OCI-LY7 (cell line): ENCODE results near the gene DAZAP1. TPM values are rescaled to one million over a fixed set of nuclear protein-coding genes. Genes with fewer than 3 reads are reported as not detected.
A peak's percentile ranks its signal among the peaks of the same experiment; 100 is the strongest.

ENCODE experiments used
- BruUV-seq: library from RNA; stranded (reverse); fragments of 400-500 nt; replicated peaks from 2 replicates; lab custom pipeline; 2021; lab: Mats Ljungman, UMichigan
- CTCF ChIA-PET: fragments of 300-600 bp; sonication (Branson Sonifier 250); formaldehyde crosslinking; loops from one replicate; lab custom pipeline; 2022; ENCODE audit warnings: antibody characterized with exemption; ENCODE audit not compliant: unreplicated experiment; lab: Charles Lee
- POLR2A ChIA-PET: fragments of 300-600 bp; sonication (Branson Sonifier 250); formaldehyde crosslinking; loops from one replicate; lab custom pipeline; 2022; ENCODE audit warnings: antibody characterized with exemption; lab: Charles Lee
- DNase-seq: peaks from one replicate; pipeline ENCODE4 v3.0.0-alpha.2; 2015; ENCODE audit warnings: low spot score
- H2AFZ ChIP-seq: fragments of 200-600 bp; sonication (generic), shearing (Covaris generic); 2 replicates; pipeline ENCODE4 v1.6.1; 2014; ENCODE audit warnings: mild to moderate bottlenecking, antibody characterized with exemption, low read length, moderate library complexity
- H3K27ac ChIP-seq: fragments of 200-600 bp; sonication (generic); 2 replicates; pipeline ENCODE4 v1.5.1; 2014; ENCODE audit warnings: mixed run types, low read depth, mild to moderate bottlenecking, moderate library complexity, low read length, inconsistent platforms; ENCODE audit not compliant: poor library complexity, severe bottlenecking
- H3K36me3 ChIP-seq: fragments of 200-600 bp; sonication (generic); 2 replicates; pipeline ENCODE4 v1.6.1; 2014; ENCODE audit warnings: mild to moderate bottlenecking, antibody characterized with exemption, low read length, moderate library complexity, mixed read lengths; ENCODE audit not compliant: insufficient read depth
- H3K4me1 ChIP-seq: fragments of 200-600 bp; sonication (generic); 2 replicates; pipeline ENCODE4 v1.5.1; 2014; ENCODE audit warnings: mild to moderate bottlenecking, low read length; ENCODE audit not compliant: insufficient read depth, poor library complexity, severe bottlenecking
- H3K4me2 ChIP-seq: fragments of 200-600 bp; sonication (generic); 2 replicates; pipeline ENCODE4 v1.6.1; 2014; ENCODE audit warnings: mild to moderate bottlenecking, low read length
- H3K4me3 ChIP-seq: fragments of 200-600 bp; sonication (generic); 2 replicates; pipeline ENCODE4 v1.5.1; 2014; ENCODE audit warnings: mild to moderate bottlenecking, low read depth, low read length; ENCODE audit not compliant: poor library complexity, severe bottlenecking
- H3K79me2 ChIP-seq: fragments of 200-600 bp; sonication (generic); 2 replicates; pipeline ENCODE4 v1.6.1; 2016; ENCODE audit warnings: low read depth, mild to moderate bottlenecking, low read length, moderate library complexity, mixed read lengths; ENCODE audit not compliant: insufficient read depth
- H3K9me2 ChIP-seq: fragments of 200-600 bp; sonication (generic); 2 replicates; pipeline ENCODE4 v1.6.1; 2016; ENCODE audit warnings: mild to moderate bottlenecking, low read length, mixed read lengths; ENCODE audit not compliant: insufficient read depth
- H3K9me3 ChIP-seq: fragments of 200-600 bp; sonication (generic); 2 replicates; pipeline ENCODE4 v1.6.1; 2014; ENCODE audit warnings: mild to moderate bottlenecking, mixed run types, low read length, mixed read lengths
- H4K20me1 ChIP-seq: fragments of 200-600 bp; sonication (generic); 2 replicates; pipeline ENCODE4 v1.6.1; 2014; ENCODE audit warnings: mild to moderate bottlenecking, antibody characterized with exemption, low read length, moderate library complexity, mixed read lengths; ENCODE audit not compliant: insufficient read depth
- CTCF ChIP-seq: fragments of 200-600 bp; sonication (generic); conservative IDR thresholded peaks from 2 replicates; pipeline ENCODE4 v1.5.1; 2014; ENCODE audit warnings: mild to moderate bottlenecking, antibody characterized with exemption, low read length, moderate library complexity, mixed read lengths
- EZH2phosphoT487 ChIP-seq: fragments of 200-600 bp; sonication (generic); IDR thresholded peaks from 2 replicates; pipeline ENCODE4 v1.6.1; 2018; ENCODE audit warnings: low read depth, borderline replicate concordance, mild to moderate bottlenecking, mixed run types, antibody characterized with exemption, low read length, moderate library complexity, mixed read lengths
- intact Hi-C: fragments of 100-400 bp; cut with micrococcal nuclease; formaldehyde crosslinking; loops from one replicate; pipeline ENCODE4 v1.10.0; 2022; ENCODE audit not compliant: unreplicated experiment
- total RNA-seq, 2 experiments: library from RNA; depleted of rRNA in 1 of 2; stranded (reverse); fragments of >200 nt in 1 of 2; shearing (Covaris generic) in 1 of 2; gene quantifications; 2 replicates each; pipeline ENCODE4 v1.2.3, GENCODE V29; 2014 to 2022

Gene DAZAP1
- total RNA-seq, 2 experiments from 2014 or later: 170 to 373 TPM

DNA sequence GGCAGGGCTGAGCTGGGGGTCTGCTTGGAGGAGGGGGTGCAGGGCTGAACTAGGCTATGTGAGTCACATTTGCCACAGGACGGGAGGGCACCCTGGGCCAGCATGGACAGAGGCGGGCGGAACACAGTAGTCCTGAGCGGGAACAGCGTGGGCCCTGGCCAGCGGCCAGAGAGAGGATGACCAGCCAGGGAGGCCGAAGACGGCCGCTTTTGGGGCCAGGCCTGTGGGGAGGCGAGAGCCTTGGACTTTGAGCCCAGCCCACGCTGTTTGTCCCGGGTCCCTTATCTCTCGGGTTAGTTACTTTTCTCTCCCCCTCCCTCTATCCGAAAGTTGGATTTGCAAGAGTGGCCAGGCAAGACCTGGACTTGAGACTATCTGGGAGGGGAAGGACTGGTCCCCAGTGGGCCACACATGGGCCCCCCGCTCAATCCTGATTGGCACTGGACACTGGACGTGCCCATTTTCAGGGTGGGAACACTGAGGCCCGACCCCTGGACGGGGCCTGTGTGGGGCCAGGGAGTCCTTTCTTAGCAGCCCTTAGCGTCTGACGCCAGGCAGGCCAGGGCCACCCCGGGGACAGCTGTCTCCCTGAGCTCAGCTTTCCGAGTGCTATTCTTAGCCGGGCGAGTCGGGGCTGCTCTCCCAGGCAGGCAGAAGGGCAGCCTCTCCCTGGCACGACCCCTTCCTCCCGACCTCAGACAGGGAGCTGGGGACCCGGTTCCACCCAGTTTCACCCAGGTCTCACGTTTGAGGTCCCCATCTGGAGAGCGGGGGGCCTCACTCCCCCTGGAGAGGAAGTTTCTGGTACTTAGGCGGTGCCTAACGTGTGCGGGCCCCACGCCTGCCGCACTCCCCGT is 6.9 kb upstream of the DAZAP1 start:
- Histone ChIP-seq H3K4me1 (peaks cover 9% of the 10 kb centered on the region), H2AFZ (no peak overlapping the region), H3K9me3 (no peaks in the 10 kb centered on the region), H3K36me3 (peaks cover 19% of the 10 kb centered on the region; the same call in 1 of the 2 replicates), H3K9me2 (no peaks in the 10 kb centered on the region), H3K4me3 (peak overlapping the region; percentile 71), H3K4me2 (peak overlapping the region; percentile 78), H4K20me1 (no peaks in the 10 kb centered on the region), H3K27ac (no peak overlapping the region), H3K79me2 (no peaks in the 10 kb centered on the region)
- BruUV-seq: no TSS peak
- POLR2A ChIA-PET: interaction anchor here (0.5 kb wide), 1 partner anchor 1077 kb away, joined by 15 read pairs; no protein-coding TSS in a partner anchor
- intact Hi-C loops: no loop called here
- CTCF ChIA-PET: no interaction called here
- no peak for DNase-seq
- TF ChIP-seq CTCF: no peak
- no peak for TF ChIP-seq EZH2phosphoT487

- peak; percentile 62 for DNase-seq
Measured at GRCh38 chr19:1401138-1401888, 6.1 kb upstream of the DAZAP1 start, which contains the start of gene GAMT. TSS of gene GAMT (minus strand) at chr19:1401542. CDS start at chr19:1401476, 66 bp downstream.

More at GRCh38 chr19:1401138-1401888, 6.1 kb upstream of the DAZAP1 start, which contains the start of gene GAMT:
- no peaks in the 10 kb centered on the region for H4K20me1 ChIP-seq
- peak within 1 kb of the TSS; percentile 78 for H3K4me2 ChIP-seq
- TF ChIP-seq CTCF (peak; percentile 69), EZH2phosphoT487 (no peak)
- CTCF ChIA-PET: no interaction called here
- H3K9me3 ChIP-seq: no peaks in the 10 kb centered on the region
- H3K4me1 ChIP-seq: peaks cover 12% of the 10 kb centered on the region
- no peaks in the 10 kb centered on the region for H3K79me2 ChIP-seq
- no peaks in the 10 kb centered on the region for H3K9me2 ChIP-seq
- BruUV-seq: no TSS peak
- peak within 1 kb of the TSS; percentile 71 for H3K4me3 ChIP-seq
- intact Hi-C loops: no loop called here
- 0 out of 2 replicates have a peak, but pooled peaks cover 14% of the 10 kb centered on the region for H3K36me3 ChIP-seq
- no peak within 1 kb of the TSS; the same call in 1 of the 2 replicates for H2AFZ ChIP-seq
- H3K27ac ChIP-seq: no peak within 1 kb of the TSS
- POLR2A ChIA-PET: no interaction called here
